Measurements from ENCODE around the gene VRK2.

The VRK2 gene

DNA sequence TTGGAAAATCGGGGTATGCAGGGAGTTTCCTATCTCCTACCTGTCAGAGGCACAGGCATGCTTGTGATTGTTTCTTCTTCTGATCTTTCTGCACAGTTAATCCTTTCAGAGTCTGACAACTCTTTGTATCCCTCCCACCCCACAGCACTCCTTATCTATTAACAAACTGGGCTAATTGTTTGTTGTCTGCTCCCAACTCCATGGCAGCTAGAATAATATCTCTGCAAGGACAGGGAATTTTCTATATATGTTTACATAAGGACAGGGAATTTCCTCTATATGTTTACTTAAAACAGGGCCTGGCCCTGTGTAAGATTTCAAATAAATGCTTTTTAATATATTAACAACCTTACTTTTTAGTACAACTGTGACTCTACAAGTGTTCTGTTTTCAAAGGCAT lies 36.0 kb upstream of the VRK2 start:
- Histone ChIP-seq H3K36me3 (ENCODE audit: insufficient read depth, low read length) (no peaks in the 10 kb centered on the region), H3K4me2 (ENCODE audit: low read length) (no peak overlapping the region), H3K27me3 (ENCODE audit: insufficient read depth, low read length) (no peaks in the 10 kb centered on the region), H3F3A (ENCODE audit: insufficient read depth, low read length) (no peaks in the 10 kb centered on the region), H4K20me1 (ENCODE audit: insufficient read depth, low read length) (no peaks in the 10 kb centered on the region), H3K9me2 (ENCODE audit: low read depth, low read length) (0 out of 2 replicates have a peak, but pooled peaks cover 2% of the 10 kb centered on the region), H3K79me2 (ENCODE audit: insufficient read depth, low read length) (no peaks in the 10 kb centered on the region), H2AFZ (ENCODE audit: low read length) (no peak overlapping the region), H3K4me1 (ENCODE audit: insufficient read depth, low read length, severe bottlenecking) (no peaks in the 10 kb centered on the region), H3K4me3 (ENCODE audit: low read depth, low read length, poor library complexity, severe bottlenecking) (no peak overlapping the region), H3K9ac (ENCODE audit: low read length) (no peak overlapping the region), H3K27ac (ENCODE audit: low read depth, low read length, poor library complexity, severe bottlenecking) (no peak overlapping the region), H3K9me3 (ENCODE audit: low read length) (no peaks in the 10 kb centered on the region)
- TF ChIP-seq EZH2 (IDR thresholded peaks at IDR 0.05; ENCODE audit: borderline replicate concordance, low read length): no peak
- TF ChIP-seq, protein P1, sequence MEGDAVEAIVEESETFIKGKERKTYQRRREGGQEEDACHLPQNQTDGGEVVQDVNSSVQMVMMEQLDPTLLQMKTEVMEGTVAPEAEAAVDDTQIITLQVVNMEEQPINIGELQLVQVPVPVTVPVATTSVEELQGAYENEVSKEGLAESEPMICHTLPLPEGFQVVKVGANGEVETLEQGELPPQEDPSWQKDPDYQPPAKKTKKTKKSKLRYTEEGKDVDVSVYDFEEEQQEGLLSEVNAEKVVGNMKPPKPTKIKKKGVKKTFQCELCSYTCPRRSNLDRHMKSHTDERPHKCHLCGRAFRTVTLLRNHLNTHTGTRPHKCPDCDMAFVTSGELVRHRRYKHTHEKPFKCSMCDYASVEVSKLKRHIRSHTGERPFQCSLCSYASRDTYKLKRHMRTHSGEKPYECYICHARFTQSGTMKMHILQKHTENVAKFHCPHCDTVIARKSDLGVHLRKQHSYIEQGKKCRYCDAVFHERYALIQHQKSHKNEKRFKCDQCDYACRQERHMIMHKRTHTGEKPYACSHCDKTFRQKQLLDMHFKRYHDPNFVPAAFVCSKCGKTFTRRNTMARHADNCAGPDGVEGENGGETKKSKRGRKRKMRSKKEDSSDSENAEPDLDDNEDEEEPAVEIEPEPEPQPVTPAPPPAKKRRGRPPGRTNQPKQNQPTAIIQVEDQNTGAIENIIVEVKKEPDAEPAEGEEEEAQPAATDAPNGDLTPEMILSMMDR (IDR thresholded peaks at IDR 0.05; ENCODE audit: low read length): no peak

DNA sequence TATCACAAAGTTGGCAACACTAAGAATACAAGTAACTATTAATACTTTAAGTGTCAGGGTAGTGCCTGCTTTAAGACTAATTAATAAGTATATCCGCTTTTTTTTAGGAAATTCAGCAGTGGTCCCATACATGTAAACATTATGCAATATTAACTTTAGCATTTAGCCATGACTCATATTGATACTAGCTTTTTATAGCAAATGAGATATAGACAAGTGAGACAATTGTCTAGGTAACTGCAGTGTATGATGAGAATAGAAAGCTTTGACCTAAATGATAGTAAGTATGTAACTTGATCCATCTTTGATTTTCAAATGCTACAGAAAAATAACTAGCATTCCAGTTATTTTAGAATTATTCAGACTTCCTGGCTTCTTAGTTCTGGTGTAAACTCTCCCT lies 27.4 kb upstream of the VRK2 start:
- H3K4me3 ChIP-seq (ENCODE audit: low read depth, low read length, poor library complexity, severe bottlenecking): no peak overlapping the region
- no peaks in the 10 kb centered on the region for H3K79me2 ChIP-seq (ENCODE audit: insufficient read depth, low read length)
- no peaks in the 10 kb centered on the region for H3K36me3 ChIP-seq (ENCODE audit: insufficient read depth, low read length)
- no peak overlapping the region for H3K27ac ChIP-seq (ENCODE audit: low read depth, low read length, poor library complexity, severe bottlenecking)
- no peak overlapping the region for H3K4me2 ChIP-seq (ENCODE audit: low read length)
- TF ChIP-seq, protein P1 (IDR thresholded peaks at IDR 0.05; ENCODE audit: low read length): no peak
- TF ChIP-seq EZH2 (IDR thresholded peaks at IDR 0.05; ENCODE audit: borderline replicate concordance, low read length): no peak
- H3K4me1 ChIP-seq (ENCODE audit: insufficient read depth, low read length, severe bottlenecking): peaks cover 8% of the 10 kb centered on the region
- H3K27me3 ChIP-seq (ENCODE audit: insufficient read depth, low read length): no peaks in the 10 kb centered on the region
- no peaks in the 10 kb centered on the region for H4K20me1 ChIP-seq (ENCODE audit: insufficient read depth, low read length)
- no peak overlapping the region for H2AFZ ChIP-seq (ENCODE audit: low read length)
- no peak overlapping the region for H3K9ac ChIP-seq (ENCODE audit: low read length)
- H3K9me2 ChIP-seq (ENCODE audit: low read depth, low read length): no peaks in the 10 kb centered on the region
- H3K9me3 ChIP-seq (ENCODE audit: low read length): 0 out of 2 replicates have a peak, but pooled peaks cover 2% of the 10 kb centered on the region
- H3F3A ChIP-seq (ENCODE audit: insufficient read depth, low read length): no peaks in the 10 kb centered on the region

DNA sequence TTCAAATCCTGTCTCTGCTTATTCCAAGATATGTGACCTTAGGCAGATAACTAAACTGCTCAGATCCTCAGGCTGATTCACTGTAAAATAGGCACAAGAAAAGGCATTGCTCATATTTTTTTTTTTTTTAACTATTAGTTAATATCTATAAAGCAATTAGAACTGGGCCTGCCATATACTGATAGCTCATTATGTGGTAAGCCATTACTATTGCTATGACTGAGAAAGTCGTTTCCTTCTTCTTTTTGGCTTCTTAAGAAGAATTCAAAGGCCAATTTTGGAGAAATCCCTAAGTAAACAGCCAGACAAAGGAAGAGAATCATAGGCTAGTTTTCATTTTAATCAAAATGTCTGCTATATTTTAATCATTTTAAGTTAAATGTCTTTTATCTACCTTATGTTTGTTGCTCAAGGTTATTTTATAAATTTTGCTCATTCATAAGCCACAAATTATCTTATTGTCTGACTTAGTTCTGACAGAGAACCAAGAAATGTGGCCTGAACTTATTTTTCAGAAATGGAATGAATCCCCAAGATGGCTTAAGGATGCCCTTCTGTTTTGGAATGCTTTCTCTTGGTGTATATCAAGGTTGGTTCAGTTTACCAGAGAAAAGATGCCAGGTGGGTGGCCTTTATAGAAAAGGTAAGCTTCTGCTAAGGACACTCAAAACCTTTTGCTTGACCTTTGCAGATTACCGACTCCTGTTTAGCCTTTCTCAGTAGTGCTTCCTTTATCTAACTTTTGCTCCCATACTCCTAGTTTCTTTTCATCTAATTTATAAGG lies 21.3 kb upstream of the VRK2 start:
- Histone ChIP-seq H3K9me2 (ENCODE audit: low read depth, low read length) (no peaks in the 10 kb centered on the region), H3K4me3 (ENCODE audit: low read depth, low read length, poor library complexity, severe bottlenecking) (no peak overlapping the region), H3K27me3 (ENCODE audit: insufficient read depth, low read length) (no peaks in the 10 kb centered on the region), H3K9ac (ENCODE audit: low read length) (no peak overlapping the region), H2AFZ (ENCODE audit: low read length) (no peak overlapping the region), H3K4me1 (ENCODE audit: insufficient read depth, low read length, severe bottlenecking) (peaks cover 8% of the 10 kb centered on the region), H3F3A (ENCODE audit: insufficient read depth, low read length) (no peaks in the 10 kb centered on the region), H3K36me3 (ENCODE audit: insufficient read depth, low read length) (no peaks in the 10 kb centered on the region), H3K4me2 (ENCODE audit: low read length) (no peak overlapping the region), H4K20me1 (ENCODE audit: insufficient read depth, low read length) (no peaks in the 10 kb centered on the region), H3K27ac (ENCODE audit: low read depth, low read length, poor library complexity, severe bottlenecking) (no peak overlapping the region), H3K79me2 (ENCODE audit: insufficient read depth, low read length) (no peaks in the 10 kb centered on the region), H3K9me3 (ENCODE audit: low read length) (no peaks in the 10 kb centered on the region)
- TF ChIP-seq, protein P1 (IDR thresholded peaks at IDR 0.05; ENCODE audit: low read length): no peak

All from OCI-LY1 (cell line).